Colon (tissue), 2 donors: Measurements from ENCODE around the gene GMPR2.
"Not testable (repeated sequence)": the region's sequence is repeated elsewhere in the genome, so short reads cannot be mapped to it uniquely, and the experiment has no call there.

Source experiments
- FAIRE-seq: peaks from 2 replicates; lab custom pipeline; 2012; peaks lifted over from hg19 to GRCh38; lab: Jason Lieb, UNC
- donor health status: control.
- donor health status: control.

GMPR2 gene

DNA sequence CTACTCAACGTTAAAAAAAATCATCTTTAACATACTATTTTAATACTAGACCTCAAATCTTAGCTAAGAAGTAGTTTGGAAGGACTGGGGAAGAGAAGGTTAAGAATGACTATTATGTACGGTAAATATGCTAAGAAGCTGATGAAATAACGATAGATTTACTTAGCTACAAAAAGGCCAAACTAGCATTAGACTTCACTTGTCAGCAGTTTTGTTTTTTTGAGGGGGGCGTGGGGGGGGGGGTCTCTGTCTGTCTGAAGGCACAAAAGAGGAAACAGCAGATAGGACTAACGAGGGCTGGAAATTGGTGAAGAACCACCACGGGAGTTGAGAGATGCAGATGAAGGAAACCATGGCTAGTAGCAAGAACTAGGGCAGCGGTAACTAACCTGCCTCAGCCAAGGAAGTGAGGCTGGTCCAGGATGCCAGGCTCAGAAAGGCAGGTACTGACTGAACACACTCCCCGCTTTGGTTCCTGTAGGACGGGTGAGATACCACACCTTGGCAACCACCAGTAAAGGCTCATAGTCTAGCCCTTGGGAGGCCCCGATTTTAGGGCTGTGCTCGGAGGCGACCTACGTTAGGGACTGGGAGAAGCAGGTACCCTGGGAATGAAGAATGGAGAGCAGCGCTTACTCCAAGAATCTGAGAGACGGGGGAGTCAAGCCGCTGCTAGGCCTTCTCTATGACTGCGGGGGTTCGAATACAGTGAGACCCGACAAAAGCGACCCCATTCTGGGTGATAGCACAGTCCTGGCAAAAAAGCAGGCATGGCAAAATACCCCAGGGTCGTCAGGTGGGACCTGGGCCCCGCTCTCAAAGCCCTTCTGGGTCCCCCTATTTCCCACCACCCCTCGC, 1.2 kb upstream of the GMPR2 start:
- no peak for FAIRE-seq

- no peak for FAIRE-seq
Observed at GRCh38 chr14:24232121-24232644, 546 bp upstream of the GMPR2 start, which contains the start of gene NEDD8. Gene NEDD8, minus strand, starts transcription at chr14:24232367. Its CDS starts 100 bp downstream, at chr14:24232267.

- FAIRE-seq, result no peak
Observed at GRCh38 chr14:24233538-24233866, 773 bp downstream of the GMPR2 start.

DNA sequence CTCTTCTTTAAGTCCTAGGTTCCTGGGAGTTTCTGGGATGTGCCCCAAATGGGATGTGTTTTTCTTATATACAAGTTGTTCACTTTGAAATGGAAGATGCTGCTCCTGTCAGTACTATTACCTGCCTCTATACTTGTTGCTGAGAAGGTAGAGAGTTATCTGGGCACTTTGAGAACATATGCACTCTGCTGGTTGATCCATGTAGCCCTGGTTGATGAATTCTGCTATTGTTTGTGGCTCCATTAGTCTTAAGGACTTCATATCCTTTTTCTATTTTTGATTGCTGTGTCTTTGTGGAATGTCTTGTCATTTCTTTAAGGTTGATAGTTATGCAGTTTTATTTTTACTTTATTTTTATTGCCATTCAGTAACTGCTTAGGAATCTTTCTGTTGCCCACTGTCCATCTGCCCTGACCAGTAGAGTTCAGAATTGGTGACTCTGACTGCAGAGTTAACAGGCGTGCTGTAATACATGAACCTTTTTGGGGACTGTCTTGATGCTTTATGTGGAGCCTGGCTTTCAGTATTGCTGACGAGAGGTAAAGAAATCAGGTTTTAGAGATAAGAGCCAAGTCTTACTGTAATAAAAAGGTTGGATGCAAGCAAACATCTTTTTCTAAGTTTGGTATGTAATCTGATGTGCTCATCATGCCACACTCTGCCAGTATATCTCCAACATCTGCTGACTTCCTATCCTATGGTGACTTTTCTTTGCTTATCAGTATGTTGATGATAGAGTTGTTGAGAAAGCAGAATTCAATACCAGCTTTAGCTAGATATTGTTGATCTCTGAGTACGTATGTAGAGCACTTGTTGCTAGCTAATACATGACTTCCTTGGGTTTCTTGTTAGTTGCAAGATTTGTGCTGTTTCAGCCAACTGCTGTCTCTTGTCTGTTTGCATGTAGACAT, 1.6 kb downstream of the GMPR2 start:
- no peak for FAIRE-seq

DNA sequence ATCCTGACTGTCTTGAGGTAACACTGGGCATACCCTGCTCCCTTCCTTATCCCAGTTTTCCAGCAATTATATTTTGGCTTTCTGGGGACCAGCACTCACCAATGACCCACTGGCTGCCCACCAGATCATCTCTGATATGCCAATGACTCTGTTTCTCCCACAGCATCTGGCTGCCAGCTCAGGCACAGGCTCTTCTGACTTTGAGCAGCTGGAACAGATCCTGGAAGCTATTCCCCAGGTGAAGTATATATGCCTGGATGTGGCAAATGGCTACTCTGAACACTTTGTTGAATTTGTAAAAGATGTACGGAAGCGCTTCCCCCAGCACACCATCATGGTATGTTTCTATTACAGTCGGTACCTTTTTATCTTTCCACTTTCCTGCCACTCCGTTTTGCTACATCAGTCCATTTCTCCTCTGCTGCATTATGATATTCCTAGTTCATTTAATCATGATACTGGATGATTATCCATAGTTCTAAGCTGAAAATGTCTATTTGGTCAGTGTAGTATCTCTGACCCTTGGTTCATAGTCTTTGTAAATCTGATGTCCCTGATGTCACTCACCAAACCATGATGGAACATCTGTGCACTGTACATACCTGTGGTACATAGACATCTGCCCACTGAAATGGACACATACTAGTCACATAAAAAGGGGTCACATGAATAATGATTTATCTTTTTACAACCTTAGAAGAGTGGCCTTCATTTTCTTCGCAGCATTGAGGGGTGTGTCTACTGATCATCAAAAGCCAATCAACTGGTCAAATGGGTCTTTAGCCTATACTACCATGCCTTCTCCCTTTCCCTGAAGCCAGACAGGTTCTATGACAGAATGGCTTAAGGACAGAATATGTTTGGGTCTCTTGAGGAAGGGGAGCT, 3.3 kb downstream of the GMPR2 start:
- no peak for FAIRE-seq

DNA sequence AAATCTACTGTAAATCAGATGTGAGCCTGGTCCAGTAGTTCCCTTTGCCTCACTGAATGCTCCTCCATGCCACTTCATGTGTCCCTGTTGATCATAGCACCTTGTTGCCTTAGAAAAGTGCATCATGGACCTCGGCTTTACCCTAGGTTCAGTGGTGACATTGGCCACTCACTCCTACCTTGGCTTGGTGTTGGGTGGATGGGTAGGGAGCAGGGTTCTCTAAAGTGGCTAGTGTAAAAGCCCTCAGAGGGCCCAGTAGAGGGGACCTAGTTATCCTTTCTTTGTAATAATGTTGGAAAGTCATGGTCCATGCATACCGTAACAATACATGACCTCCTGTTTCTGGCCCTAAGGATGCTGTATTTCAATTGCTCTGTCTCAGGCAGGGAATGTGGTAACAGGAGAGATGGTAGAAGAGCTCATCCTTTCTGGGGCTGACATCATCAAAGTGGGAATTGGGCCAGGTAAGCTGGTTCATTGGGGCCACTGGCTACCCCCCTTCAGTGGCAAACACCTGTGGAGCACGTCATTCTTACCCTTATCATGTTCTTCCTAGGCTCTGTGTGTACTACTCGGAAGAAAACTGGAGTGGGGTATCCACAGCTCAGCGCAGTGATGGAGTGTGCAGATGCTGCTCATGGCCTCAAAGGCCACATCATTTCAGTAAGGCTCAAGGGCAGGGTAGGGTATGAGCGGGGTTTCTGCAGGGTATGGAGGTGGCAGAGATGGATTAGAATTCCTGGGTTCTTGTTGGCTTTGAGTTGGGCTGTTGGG, 4.1 kb downstream of the GMPR2 start:
- no peak for FAIRE-seq

GRCh38 chr14:24237463-24237955, 4.8 kb downstream of the GMPR2 start:
- no peak for FAIRE-seq

DNA sequence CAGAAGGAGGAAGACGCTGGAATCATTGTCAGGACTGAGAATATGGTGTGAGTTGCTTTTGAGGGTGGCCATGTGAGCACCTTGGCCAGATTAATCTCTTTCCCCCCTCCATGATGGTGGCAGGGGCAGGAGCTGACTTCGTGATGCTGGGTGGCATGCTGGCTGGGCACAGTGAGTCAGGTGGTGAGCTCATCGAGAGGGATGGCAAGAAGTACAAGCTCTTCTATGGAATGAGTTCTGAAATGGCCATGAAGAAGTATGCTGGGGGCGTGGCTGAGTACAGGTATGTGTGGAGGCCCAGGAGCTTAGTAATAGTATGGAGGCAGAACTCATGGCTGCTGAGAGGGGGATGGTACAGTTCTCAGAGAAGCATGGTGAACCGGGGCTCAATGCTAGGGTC, 5.4 kb downstream of the GMPR2 start:
- no peak for FAIRE-seq

- FAIRE-seq, result no peak
Observed at GRCh38 chr14:24238527-24239037, 5.9 kb downstream of the GMPR2 start.

DNA sequence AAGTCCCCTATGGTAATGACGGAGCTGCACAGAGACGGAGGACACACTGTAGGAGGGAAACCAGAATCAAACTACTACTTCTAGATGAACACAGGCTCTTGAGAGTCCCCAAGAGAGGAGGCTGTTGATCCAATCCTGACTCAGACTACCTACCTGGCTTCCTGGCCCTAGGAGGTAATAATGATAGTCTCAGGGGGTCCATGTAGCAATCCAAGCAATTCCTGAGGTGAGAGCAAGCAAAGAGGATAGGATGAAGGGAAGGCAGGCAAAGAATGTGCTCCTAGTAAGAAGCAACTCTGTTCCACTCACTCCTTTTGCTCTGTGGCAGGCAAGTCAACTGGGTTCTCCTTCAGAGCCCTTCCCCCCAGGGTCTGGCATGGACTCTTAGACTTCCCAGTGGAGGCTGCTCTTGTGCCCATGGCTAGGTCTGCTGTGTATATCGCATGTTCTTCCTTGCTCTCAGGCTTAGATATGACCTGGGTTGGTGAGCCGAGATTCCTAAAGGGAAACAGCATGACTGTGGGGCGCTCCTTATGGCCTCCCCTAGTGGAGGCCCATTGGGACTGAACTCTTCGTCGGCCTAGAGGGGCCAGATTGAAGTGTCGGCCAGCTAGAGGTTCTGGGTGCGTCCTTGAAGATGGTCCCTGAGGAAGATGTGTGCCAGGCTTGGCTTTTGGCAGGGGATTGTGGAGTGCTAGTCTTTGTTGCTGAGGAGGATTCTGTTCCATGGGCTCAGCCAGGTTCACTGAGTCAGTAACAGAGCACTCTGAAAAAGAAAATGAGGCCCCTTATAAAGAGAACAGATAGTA, 7.6 kb downstream of the GMPR2 start:
- no peak for FAIRE-seq

DNA sequence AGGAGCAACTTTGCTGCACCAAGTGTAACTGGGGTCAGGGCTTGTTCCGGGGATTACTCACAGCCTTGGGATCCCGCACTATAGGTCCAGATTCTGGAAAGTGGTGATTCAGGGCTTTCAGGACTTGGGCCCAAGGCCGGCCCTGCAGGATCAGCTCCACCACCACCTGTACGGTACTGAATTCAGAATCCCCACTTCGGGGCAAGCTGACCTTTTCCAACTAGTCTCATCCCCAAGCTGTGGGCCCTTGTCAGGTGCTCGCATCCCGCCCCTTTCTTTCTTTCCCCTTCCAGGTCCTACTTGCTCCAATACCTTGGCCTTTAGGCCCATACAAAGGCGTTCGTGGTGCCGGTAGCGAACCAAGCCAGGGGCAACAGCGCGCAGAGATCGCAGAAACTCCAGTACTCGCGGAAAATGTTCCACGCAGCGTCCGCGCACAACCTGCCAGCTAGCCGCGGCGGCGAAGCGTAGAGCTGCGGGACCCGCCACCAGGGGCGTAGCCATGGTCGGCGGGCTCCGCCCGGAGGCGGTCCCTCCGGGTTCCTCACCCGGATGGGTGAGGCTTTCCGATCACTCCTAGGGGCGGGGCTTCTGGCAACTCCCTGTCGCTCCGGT, 9.2 kb downstream of the GMPR2 start:
- no peak for FAIRE-seq

- no peak for FAIRE-seq
Observed at GRCh38 chr14:24243336-24243836, 10.7 kb downstream of the GMPR2 start.

GRCh38 chr14:24245350-24245749, 12.6 kb downstream of the GMPR2 start:
- not testable (repeated sequence) for FAIRE-seq

DNA sequence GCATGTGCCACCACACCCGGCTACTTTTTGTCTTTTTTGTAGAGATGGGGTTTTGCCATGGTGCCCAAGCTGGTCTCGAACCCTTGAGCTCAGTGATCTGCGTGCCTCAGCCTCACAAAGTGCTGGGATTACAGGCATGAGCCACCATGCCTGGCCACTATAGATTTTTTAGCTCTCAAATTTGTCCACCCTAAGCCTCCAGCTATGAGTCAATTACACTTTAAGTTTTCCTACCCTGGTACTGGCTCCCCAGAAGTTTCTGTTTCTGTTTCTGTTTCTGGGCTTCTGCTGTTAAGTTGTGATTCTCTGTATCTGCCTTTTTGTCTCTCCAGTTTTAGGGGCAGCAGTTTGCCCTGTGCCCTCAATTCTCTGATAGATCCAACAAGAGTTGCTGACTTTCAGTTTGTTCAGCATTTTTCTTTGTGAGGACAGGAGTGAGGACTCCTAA, 14.1 kb downstream of the GMPR2 start:
- FAIRE-seq, result no peak

GRCh38 chr14:24247422-24247821, 14.7 kb downstream of the GMPR2 start:
- FAIRE-seq, result no peak

DNA sequence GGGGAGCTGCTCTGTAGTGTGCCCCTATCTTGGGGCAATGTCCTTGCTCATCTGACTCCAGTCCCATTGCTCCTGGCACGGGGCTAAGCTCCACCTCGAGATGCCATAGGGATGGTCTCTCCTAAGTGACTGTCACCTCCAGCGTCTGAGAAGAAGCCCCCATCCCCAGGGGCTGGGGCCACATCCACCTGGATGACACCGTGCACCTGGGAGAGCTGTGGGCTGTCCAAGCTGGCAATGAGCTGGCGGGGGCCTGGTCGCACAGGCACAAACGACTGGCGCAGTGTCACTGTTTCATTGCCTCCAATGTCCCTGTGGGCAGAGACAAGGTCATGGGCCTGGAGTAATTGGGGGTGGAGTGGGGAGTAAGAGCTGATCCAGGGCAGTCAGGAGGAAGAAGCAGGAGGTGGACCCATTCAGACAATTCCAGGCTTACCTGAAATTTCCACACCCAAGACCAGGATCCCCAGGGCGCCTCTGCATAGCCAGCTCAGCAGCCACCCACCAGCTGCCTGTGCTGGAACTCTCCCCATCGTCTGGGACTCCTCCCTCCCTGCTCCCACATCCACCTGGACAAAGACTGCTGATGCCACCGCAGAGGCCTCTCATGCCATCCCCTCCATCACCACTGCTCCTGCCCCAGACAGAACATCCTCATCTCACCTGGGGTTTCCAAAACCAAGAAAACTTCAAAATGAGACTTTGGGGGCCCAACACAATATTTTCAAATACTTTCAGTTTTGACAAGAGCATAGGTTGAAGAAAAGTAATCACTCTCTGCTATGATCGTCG, 16.7 kb downstream of the GMPR2 start:
- no peak for FAIRE-seq

DNA sequence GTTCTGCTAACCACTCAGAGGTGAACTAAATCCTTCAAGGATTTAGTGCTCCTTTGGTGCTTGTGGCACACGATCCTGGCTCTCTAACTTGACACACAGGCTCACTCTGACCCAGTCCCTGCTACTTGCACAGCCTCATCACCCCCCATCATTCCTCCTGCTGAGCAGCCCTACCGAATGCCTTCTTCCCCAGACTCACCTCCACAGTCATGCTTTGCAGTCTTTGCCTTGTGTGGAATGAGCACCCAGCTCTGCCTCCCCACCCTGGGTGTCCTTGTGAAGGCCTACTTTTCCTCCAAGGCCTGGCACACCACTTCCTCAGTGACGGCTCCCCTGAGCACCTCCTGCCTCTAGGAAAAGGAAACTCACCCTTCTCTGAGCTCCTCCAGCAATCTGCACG, 17.6 kb downstream of the GMPR2 start:
- no peak for FAIRE-seq

DNA sequence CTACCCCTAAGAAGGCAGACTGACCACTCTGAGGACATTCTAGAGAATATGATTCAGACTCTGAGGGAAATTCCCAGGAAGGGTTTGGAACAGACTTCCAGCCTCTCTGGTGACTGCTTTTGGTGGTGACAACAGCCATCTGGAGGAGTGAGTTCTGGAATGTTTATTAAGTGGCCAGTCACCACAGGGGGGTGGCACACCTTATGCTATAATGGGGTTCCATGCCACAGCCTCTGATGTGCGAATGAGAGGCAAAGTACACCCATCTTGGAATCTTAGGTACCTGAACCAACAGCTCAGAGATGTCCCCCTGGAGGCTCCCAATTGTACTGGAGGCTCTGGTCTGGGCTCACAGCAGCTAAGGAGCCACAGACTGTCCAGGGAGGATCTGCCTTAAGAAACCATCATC, 19.2 kb downstream of the GMPR2 start:
- FAIRE-seq, result no peak
